ENCODE measurements around the gene LNPEP.

LNPEP gene

GRCh38 chr5:96936431-96937320, 796 bp downstream of the LNPEP start:
- DNase-seq (ENCODE audit: extremely low read depth, low read depth), result no peak
- TF ChIP-seq, protein P1, sequence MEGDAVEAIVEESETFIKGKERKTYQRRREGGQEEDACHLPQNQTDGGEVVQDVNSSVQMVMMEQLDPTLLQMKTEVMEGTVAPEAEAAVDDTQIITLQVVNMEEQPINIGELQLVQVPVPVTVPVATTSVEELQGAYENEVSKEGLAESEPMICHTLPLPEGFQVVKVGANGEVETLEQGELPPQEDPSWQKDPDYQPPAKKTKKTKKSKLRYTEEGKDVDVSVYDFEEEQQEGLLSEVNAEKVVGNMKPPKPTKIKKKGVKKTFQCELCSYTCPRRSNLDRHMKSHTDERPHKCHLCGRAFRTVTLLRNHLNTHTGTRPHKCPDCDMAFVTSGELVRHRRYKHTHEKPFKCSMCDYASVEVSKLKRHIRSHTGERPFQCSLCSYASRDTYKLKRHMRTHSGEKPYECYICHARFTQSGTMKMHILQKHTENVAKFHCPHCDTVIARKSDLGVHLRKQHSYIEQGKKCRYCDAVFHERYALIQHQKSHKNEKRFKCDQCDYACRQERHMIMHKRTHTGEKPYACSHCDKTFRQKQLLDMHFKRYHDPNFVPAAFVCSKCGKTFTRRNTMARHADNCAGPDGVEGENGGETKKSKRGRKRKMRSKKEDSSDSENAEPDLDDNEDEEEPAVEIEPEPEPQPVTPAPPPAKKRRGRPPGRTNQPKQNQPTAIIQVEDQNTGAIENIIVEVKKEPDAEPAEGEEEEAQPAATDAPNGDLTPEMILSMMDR (IDR thresholded peaks at IDR 0.05; ENCODE audit: low read depth, low read length), result no peak

GRCh38 chr5:96940586-96940985, 4.7 kb downstream of the LNPEP start:
- TF ChIP-seq, protein P1 (IDR thresholded peaks at IDR 0.05; ENCODE audit: low read depth, low read length), result no peak
- DNase-seq (ENCODE audit: extremely low read depth, low read depth), result no peak

GRCh38 chr5:96941140-96941539, 5.3 kb downstream of the LNPEP start:
- TF ChIP-seq, protein P1 (IDR thresholded peaks at IDR 0.05; ENCODE audit: low read depth, low read length), result no peak
- DNase-seq (ENCODE audit: extremely low read depth, low read depth), result no peak

- no peak for DNase-seq (ENCODE audit: extremely low read depth, low read depth)
- TF ChIP-seq, protein P1 (IDR thresholded peaks at IDR 0.05; ENCODE audit: low read depth, low read length), result no peak
Measured at GRCh38 chr5:96942078-96942477, 6.2 kb downstream of the LNPEP start.

- no peak for DNase-seq (ENCODE audit: extremely low read depth, low read depth)
- TF ChIP-seq, protein P1 (IDR thresholded peaks at IDR 0.05; ENCODE audit: low read depth, low read length), result no peak
Measured at GRCh38 chr5:96942911-96943310, 7.0 kb downstream of the LNPEP start.

DNA sequence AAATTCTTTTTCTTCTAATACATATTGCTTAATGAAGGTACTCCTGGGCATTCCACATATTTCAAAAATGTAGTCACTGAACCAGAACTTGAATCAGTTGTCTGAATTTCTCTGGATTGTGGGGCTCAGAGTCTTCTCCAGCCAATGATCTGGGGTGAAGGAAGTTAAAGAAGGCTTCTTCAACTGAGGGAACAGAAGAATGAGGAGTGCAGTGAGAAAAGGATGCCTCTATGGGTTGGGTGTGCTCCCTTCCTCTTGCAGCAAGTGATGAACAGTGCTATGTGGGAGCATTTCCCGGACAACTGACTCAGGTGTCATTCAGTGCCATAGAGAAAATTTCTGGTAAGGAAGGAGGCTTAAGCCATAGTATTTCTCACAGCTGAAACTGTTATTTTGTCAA, 7.9 kb downstream of the LNPEP start:
- TF ChIP-seq, protein P1 (IDR thresholded peaks at IDR 0.05; ENCODE audit: low read depth, low read length), result no peak
- DNase-seq (ENCODE audit: extremely low read depth, low read depth), result no peak

DNA sequence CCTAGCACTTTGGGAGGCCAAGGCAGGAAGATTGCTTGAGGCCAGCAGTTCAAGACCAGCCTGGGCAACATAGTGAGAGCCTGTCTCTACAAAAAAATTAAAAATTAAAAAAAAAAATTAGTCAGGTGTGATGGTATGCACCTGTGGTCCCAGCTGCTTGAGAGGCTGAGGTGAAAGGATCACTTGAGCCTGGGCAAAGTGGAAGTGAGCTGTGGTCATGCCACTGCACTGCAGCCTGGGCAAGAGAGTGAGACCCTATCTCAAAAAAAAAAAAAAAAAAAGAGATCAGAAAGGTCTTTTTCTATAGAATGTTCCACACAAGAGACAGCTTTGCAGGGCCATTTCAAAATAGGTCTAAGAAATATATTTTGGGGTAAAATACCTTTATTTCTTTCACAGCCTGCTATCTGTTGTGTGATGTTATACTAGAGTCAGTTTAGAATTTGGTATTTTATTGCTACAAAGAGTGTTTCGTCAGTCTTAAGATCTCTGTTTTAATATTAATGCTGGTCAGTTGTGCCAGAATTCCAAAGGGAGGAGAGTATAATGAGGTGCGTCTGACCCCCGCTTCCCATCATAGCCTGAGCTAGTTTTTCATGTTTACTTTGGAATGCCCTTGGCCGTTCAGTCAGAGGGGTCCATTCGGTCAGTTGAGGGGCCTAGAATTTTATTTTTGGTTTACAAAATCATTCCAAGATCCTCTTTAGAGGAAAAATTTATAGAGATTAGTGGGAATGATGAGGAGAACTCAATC, 9.4 kb downstream of the LNPEP start:
- DNase-seq (ENCODE audit: extremely low read depth, low read depth), result no peak
- TF ChIP-seq, protein P1 (IDR thresholded peaks at IDR 0.05; ENCODE audit: low read depth, low read length), result no peak
